H9 (cell line): ENCODE results near the gene GUK1. TPM values are rescaled to one million over a fixed set of nuclear protein-coding genes. Genes with fewer than 3 reads are reported as not detected.
A peak's percentile ranks its signal among the peaks of the same experiment; 100 is the strongest.

Experiments used
- DNase-seq: peaks from one replicate; pipeline ENCODE4 v3.0.0-alpha.2; 2017
- H2AFZ ChIP-seq: one replicate; pipeline ENCODE4 v1.6.1; 2013; ENCODE audit warnings: mild to moderate bottlenecking, low read length, control low read depth, moderate library complexity
- H2AK5ac ChIP-seq: 2 replicates; pipeline ENCODE4 v1.6.1; 2013; ENCODE audit warnings: low read length, control low read depth, mixed read lengths; ENCODE audit not compliant: insufficient read length
- H2BK120ac ChIP-seq: one replicate; pipeline ENCODE4 v1.6.1; 2013; ENCODE audit warnings: low read depth, mild to moderate bottlenecking, low read length, control low read depth, inconsistent platforms; ENCODE audit not compliant: poor library complexity, severe bottlenecking
- H2BK12ac ChIP-seq: 2 replicates; pipeline ENCODE4 v1.6.1; 2013; ENCODE audit warnings: low read length, control low read depth, mixed read lengths, low read depth; ENCODE audit not compliant: insufficient read length
- H2BK15ac ChIP-seq: 2 replicates; pipeline ENCODE4 v1.6.1; 2013; ENCODE audit warnings: low read depth, low read length, control low read depth
- H2BK20ac ChIP-seq: one replicate; pipeline ENCODE4 v1.6.1; 2013; ENCODE audit warnings: low read depth, mild to moderate bottlenecking, low read length, control low read depth, inconsistent platforms; ENCODE audit not compliant: poor library complexity, severe bottlenecking
- H2BK5ac ChIP-seq: 2 replicates; pipeline ENCODE4 v1.6.1; 2013; ENCODE audit warnings: low read length, control low read depth, mixed read lengths; ENCODE audit not compliant: insufficient read length
- H3K14ac ChIP-seq: 2 replicates; pipeline ENCODE4 v1.6.1; 2013; ENCODE audit warnings: low read length, control low read depth; ENCODE audit not compliant: insufficient read depth
- H3K18ac ChIP-seq: 2 replicates; pipeline ENCODE4 v1.6.1; 2013; ENCODE audit warnings: low read depth, mild to moderate bottlenecking, mixed read lengths, low read length, control low read depth; ENCODE audit not compliant: insufficient read length
- H3K23ac ChIP-seq: 2 replicates; pipeline ENCODE4 v1.6.1; 2013; ENCODE audit warnings: low read length, control low read depth, mixed read lengths, low read depth; ENCODE audit not compliant: insufficient read length
- H3K23me2 ChIP-seq: 2 replicates; pipeline ENCODE4 v1.6.1; 2013; ENCODE audit warnings: low read depth, mild to moderate bottlenecking, mixed read lengths, low read length, control low read depth; ENCODE audit not compliant: insufficient read length, poor library complexity, severe bottlenecking
- H3K27ac ChIP-seq: 2 replicates; pipeline ENCODE4 v1.5.1; 2013; ENCODE audit warnings: low read length, control low read depth, mixed read lengths, low read depth; ENCODE audit not compliant: insufficient read length
- H3K27me3 ChIP-seq: 2 replicates; pipeline ENCODE4 v1.6.1; 2013; ENCODE audit warnings: low read length, control low read depth, inconsistent platforms; ENCODE audit not compliant: insufficient read depth
- H3K4ac ChIP-seq: 2 replicates; pipeline ENCODE4 v1.6.1; 2013; ENCODE audit warnings: low read depth, mild to moderate bottlenecking, control low read depth, inconsistent platforms, low read length, moderate library complexity
- H3K4me1 ChIP-seq: 2 replicates; pipeline ENCODE4 v1.6.1; 2013; ENCODE audit warnings: low read length, control low read depth, inconsistent platforms; ENCODE audit not compliant: insufficient read depth
- H3K4me2 ChIP-seq: 2 replicates; pipeline ENCODE4 v1.6.1; 2013; ENCODE audit warnings: low read length, control low read depth, mixed read lengths; ENCODE audit not compliant: insufficient read length, insufficient read depth
- H3K56ac ChIP-seq: 2 replicates; pipeline ENCODE4 v1.6.1; 2013; ENCODE audit warnings: low read depth, mild to moderate bottlenecking, mixed read lengths, low read length, control low read depth; ENCODE audit not compliant: insufficient read length
- H3K79me1 ChIP-seq: 2 replicates; pipeline ENCODE4 v1.6.1; 2013; ENCODE audit warnings: low read depth, mild to moderate bottlenecking, moderate library complexity, low read length, control low read depth, inconsistent platforms; ENCODE audit not compliant: insufficient read depth, poor library complexity, severe bottlenecking
- H3K79me2 ChIP-seq: 2 replicates; pipeline ENCODE4 v1.6.1; 2013; ENCODE audit warnings: low read length, control low read depth, inconsistent platforms; ENCODE audit not compliant: insufficient read depth
- H3K9ac ChIP-seq: 2 replicates; pipeline ENCODE4 v1.6.1; 2013; ENCODE audit warnings: low read length, control low read depth, mixed read lengths; ENCODE audit not compliant: insufficient read length; ENCODE audit errors: extremely low read depth
- H3K9me3 ChIP-seq: one replicate; pipeline ENCODE4 v1.6.1; 2013; ENCODE audit warnings: low read depth, low read length, inconsistent platforms; ENCODE audit not compliant: control insufficient read depth
- H3T11ph ChIP-seq: one replicate; pipeline ENCODE4 v1.6.1; 2013; ENCODE audit warnings: mild to moderate bottlenecking, low read length, control low read depth, inconsistent platforms
- H4K20me1 ChIP-seq: one replicate; pipeline ENCODE4 v1.6.1; 2013; ENCODE audit not compliant: control insufficient read depth, insufficient read length, insufficient read depth
- H4K5ac ChIP-seq: 2 replicates; pipeline ENCODE4 v1.6.1; 2013; ENCODE audit warnings: low read depth, mild to moderate bottlenecking, mixed read lengths, low read length, control low read depth; ENCODE audit not compliant: insufficient read length
- H4K8ac ChIP-seq: replicated peaks from 2 replicates; pipeline ENCODE4 v1.6.1; 2013; ENCODE audit warnings: low read length, control low read depth, mixed read lengths, low read depth; ENCODE audit not compliant: insufficient read length
- H4K91ac ChIP-seq: 2 replicates; pipeline ENCODE4 v1.6.1; 2013; ENCODE audit warnings: low read depth, mild to moderate bottlenecking, moderate library complexity, mixed read lengths, low read length, control low read depth; ENCODE audit not compliant: insufficient read length
- H3K27ac Mint-ChIP-seq, 3 experiments: 2 replicates in 2 of 3; 3 replicates in 1 of 3; pipeline ENCODE4 v1.8.0; 2020 to 2021; ENCODE audit warnings: mixed read lengths in 3 of 3, mild to moderate bottlenecking in 1 of 3, moderate library complexity in 1 of 3
- H3K27me3 Mint-ChIP-seq: 2 replicates; pipeline ENCODE4 v1.8.0; 2021; ENCODE audit warnings: low read depth, mild to moderate bottlenecking, moderate library complexity, mixed read lengths
- H3K36me3 Mint-ChIP-seq, 3 experiments: 2 replicates in 2 of 3; 3 replicates in 1 of 3; pipeline ENCODE4 v1.8.0; 2020 to 2021; ENCODE audit warnings: low read depth in 3 of 3, mixed read lengths in 3 of 3; ENCODE audit not compliant: insufficient read depth in 1 of 3
- H3K4me1 Mint-ChIP-seq, 2 experiments: 2 replicates each; pipeline ENCODE4 v1.8.0; 2020; ENCODE audit warnings: mixed read lengths in 2 of 2
- H3K4me3 Mint-ChIP-seq, 2 experiments: 2 replicates in 1 of 2; 3 replicates in 1 of 2; pipeline ENCODE4 v1.8.0; 2020 to 2021; ENCODE audit warnings: mild to moderate bottlenecking in 2 of 2, mixed read lengths in 2 of 2, moderate library complexity in 1 of 2
- H3K9me3 Mint-ChIP-seq, 2 experiments: 2 replicates in 1 of 2; 3 replicates in 1 of 2; pipeline ENCODE4 v1.8.0; 2020; ENCODE audit warnings: mild to moderate bottlenecking in 2 of 2, mixed read lengths in 2 of 2, moderate library complexity in 1 of 2
- WGBS: extraction: QIAGEN DNeasy Blood & Tissue Kit; methylation state at CpG from one replicate; pipeline ENCODE4 v1.1.7; 2013; ENCODE audit warnings: missing lambda C conversion rate, low lambda C conversion rate, mixed read lengths; ENCODE audit not compliant: insufficient read length; ENCODE audit errors: extremely low coverage; 5-methylcytosine and 5-hydroxymethylcytosine counted together
- total RNA-seq: library from RNA; stranded (reverse); gene quantifications from 2 replicates; pipeline ENCODE4 v1.2.1, GENCODE V29; 2021
- TF ChIP-seq, protein P1 (sequence below): fragments of 200-600 bp; sonication (generic); conservative IDR thresholded peaks from 3 replicates; pipeline ENCODE4 v1.8.0; 2021; ENCODE audit warnings: antibody characterized with exemption, mild to moderate bottlenecking

GUK1 gene
- total RNA-seq, 1 experiment from 2014 or later = 88.2 TPM

GRCh38 chr1:228169345-228169744 is 29.3 kb downstream of the GUK1 start:
- Histone ChIP-seq H2BK12ac (no peak overlapping the region), H3K9me3 (no peaks in the 10 kb centered on the region), H3K4me2 (no peak overlapping the region), H3K14ac (no peak overlapping the region), H4K8ac (no peak overlapping the region), H3K23ac (no peak overlapping the region), H3K79me2 (0 out of 2 replicates have a peak, but pooled peaks cover 1% of the 10 kb centered on the region), H2AK5ac (no peak overlapping the region), H3K27me3 (no peaks in the 10 kb centered on the region), H3K23me2 (peaks cover 2% of the 10 kb centered on the region), H3K18ac (no peak overlapping the region), H3K27ac (no peak overlapping the region), H2BK120ac (no peak overlapping the region), H4K91ac (no peak overlapping the region), H3K9ac (peak overlapping the region; percentile 31), H3K79me1 (no peaks in the 10 kb centered on the region), H4K20me1 (no peaks in the 10 kb centered on the region), H2AFZ (no peak overlapping the region), H3T11ph (no peak overlapping the region), H2BK5ac (no peak overlapping the region), H3K56ac (no peak overlapping the region), H2BK20ac (no peak overlapping the region), H4K5ac (no peak overlapping the region), H2BK15ac (no peak overlapping the region), H3K4me1 (no peaks in the 10 kb centered on the region), H3K4ac (no peak overlapping the region)
- Mint-ChIP-seq H3K36me3 (peaks cover 0 to 3% (median under 1%) of the 10 kb centered on the region in 3 experiments; a peak in 2 of 7 replicates), H3K4me1 (peaks cover 12% of the 10 kb centered on the region in 2 experiments), H3K4me3 (no peak overlapping the region), H3K27me3 (no peaks in the 10 kb centered on the region; the same call in none of the 2 replicates), H3K27ac (no peak overlapping the region), H3K9me3 (peaks cover 0 to 2% of the 10 kb centered on the region in 2 experiments; a peak in 1 of 5 replicates)
- no peak for DNase-seq
- TF ChIP-seq, protein P1, sequence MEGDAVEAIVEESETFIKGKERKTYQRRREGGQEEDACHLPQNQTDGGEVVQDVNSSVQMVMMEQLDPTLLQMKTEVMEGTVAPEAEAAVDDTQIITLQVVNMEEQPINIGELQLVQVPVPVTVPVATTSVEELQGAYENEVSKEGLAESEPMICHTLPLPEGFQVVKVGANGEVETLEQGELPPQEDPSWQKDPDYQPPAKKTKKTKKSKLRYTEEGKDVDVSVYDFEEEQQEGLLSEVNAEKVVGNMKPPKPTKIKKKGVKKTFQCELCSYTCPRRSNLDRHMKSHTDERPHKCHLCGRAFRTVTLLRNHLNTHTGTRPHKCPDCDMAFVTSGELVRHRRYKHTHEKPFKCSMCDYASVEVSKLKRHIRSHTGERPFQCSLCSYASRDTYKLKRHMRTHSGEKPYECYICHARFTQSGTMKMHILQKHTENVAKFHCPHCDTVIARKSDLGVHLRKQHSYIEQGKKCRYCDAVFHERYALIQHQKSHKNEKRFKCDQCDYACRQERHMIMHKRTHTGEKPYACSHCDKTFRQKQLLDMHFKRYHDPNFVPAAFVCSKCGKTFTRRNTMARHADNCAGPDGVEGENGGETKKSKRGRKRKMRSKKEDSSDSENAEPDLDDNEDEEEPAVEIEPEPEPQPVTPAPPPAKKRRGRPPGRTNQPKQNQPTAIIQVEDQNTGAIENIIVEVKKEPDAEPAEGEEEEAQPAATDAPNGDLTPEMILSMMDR = no peak
- no CpG with 5 or more reads among the region's 2 CpGs for WGBS
